HG03378 (cell line): Measurements from ENCODE around the gene EHD1.
A peak's percentile ranks its signal among the peaks of the same experiment; 100 is the strongest.

Experiments
- ATAC-seq: cut with Tn5 transposase; IDR thresholded peaks from one replicate; pipeline ENCODE4 v1.9.1; 2021; ENCODE audit warnings: mild to moderate bottlenecking, moderate library complexity; ENCODE audit not compliant: unreplicated experiment

EHD1 gene

GRCh38 chr11:64891880-64892279 lies 13.5 kb upstream of the EHD1 start:
- ATAC-seq = no peak

GRCh38 chr11:64891215-64891848 lies 12.9 kb upstream of the EHD1 start:
- no peak for ATAC-seq

- no peak for ATAC-seq
Observed at GRCh38 chr11:64890522-64890939, 12.1 kb upstream of the EHD1 start.

GRCh38 chr11:64888729-64889511 lies 10.5 kb upstream of the EHD1 start:
- no peak for ATAC-seq

GRCh38 chr11:64888406-64888728 lies 9.9 kb upstream of the EHD1 start:
- no peak for ATAC-seq

GRCh38 chr11:64887757-64888405 lies 9.5 kb upstream of the EHD1 start:
- no peak for ATAC-seq

- no peak for ATAC-seq
Observed at GRCh38 chr11:64887234-64887756, 8.9 kb upstream of the EHD1 start.

- ATAC-seq = no peak
Observed at GRCh38 chr11:64885367-64886286, 7.2 kb upstream of the EHD1 start.

GRCh38 chr11:64884019-64884418 lies 5.6 kb upstream of the EHD1 start:
- no peak for ATAC-seq

GRCh38 chr11:64883575-64883974 lies 5.2 kb upstream of the EHD1 start:
- no peak for ATAC-seq

- no peak for ATAC-seq
Observed at GRCh38 chr11:64882243-64882642, 3.8 kb upstream of the EHD1 start.

- ATAC-seq = no peak
Observed at GRCh38 chr11:64881476-64881875, 3.1 kb upstream of the EHD1 start.

- ATAC-seq = no peak
Observed at GRCh38 chr11:64880240-64881001, 2.0 kb upstream of the EHD1 start.

GRCh38 chr11:64879244-64879900 lies 951 bp upstream of the EHD1 start:
- no peak for ATAC-seq

GRCh38 chr11:64878223-64878493 lies 263 bp downstream of the EHD1 start:
- ATAC-seq = peak; percentile 16

- ATAC-seq = no peak
Observed at GRCh38 chr11:64877390-64878222, 815 bp downstream of the EHD1 start.

GRCh38 chr11:64876835-64877341 lies 1.5 kb downstream of the EHD1 start:
- no peak for ATAC-seq

GRCh38 chr11:64876229-64876750 lies 2.1 kb downstream of the EHD1 start:
- ATAC-seq = no peak
